KMS-11 (cell line): ENCODE results near the gene BCAS4.

ENCODE experiments used
- H2AFZ ChIP-seq: fragments of 200-600 bp; sonication (generic); 2 replicates; pipeline ENCODE4 v1.6.1; 2016; ENCODE audit warnings: antibody characterized with exemption, mixed run types, low read depth
- H3K27ac ChIP-seq: fragments of 200-600 bp; sonication (generic); 2 replicates; pipeline ENCODE4 v1.6.1; 2016; ENCODE audit warnings: mild to moderate bottlenecking, mixed run types
- H3K27me3 ChIP-seq: fragments of 200-600 bp; sonication (generic); 2 replicates; pipeline ENCODE4 v1.6.1; 2017; ENCODE audit warnings: mild to moderate bottlenecking, low read depth, mixed run types, moderate library complexity; ENCODE audit not compliant: insufficient read depth
- H3K36me3 ChIP-seq: fragments of 200-600 bp; sonication (generic); 2 replicates; pipeline ENCODE4 v1.6.1; 2017; ENCODE audit warnings: mild to moderate bottlenecking, mixed run types; ENCODE audit not compliant: insufficient read depth
- H3K4me1 ChIP-seq: fragments of 200-600 bp; sonication (generic); 2 replicates; pipeline ENCODE4 v1.6.1; 2016; ENCODE audit warnings: mild to moderate bottlenecking, low read depth, mixed run types; ENCODE audit not compliant: poor library complexity, severe bottlenecking
- H3K4me2 ChIP-seq: fragments of 200-600 bp; sonication (generic); 2 replicates; pipeline ENCODE4 v1.7.0; 2016; ENCODE audit warnings: mild to moderate bottlenecking, mixed run types
- H3K4me3 ChIP-seq: fragments of 200-600 bp; sonication (generic); IDR thresholded peaks from 2 replicates; pipeline ENCODE4 v1.6.1; 2017; ENCODE audit warnings: low read depth, low read length, mixed read lengths; ENCODE audit not compliant: insufficient read depth
- H3K79me2 ChIP-seq: fragments of 200-600 bp; sonication (generic); 2 replicates; pipeline ENCODE4 v1.6.1; 2016; ENCODE audit warnings: low read depth, mixed run types; ENCODE audit not compliant: insufficient read depth
- H3K9ac ChIP-seq: fragments of 200-600 bp; sonication (generic); 2 replicates; pipeline ENCODE4 v1.6.1; 2016; ENCODE audit warnings: mild to moderate bottlenecking, mixed run types
- H4K20me1 ChIP-seq: fragments of 200-600 bp; sonication (generic); 2 replicates; pipeline ENCODE4 v1.6.1; 2016; ENCODE audit warnings: mild to moderate bottlenecking, mixed run types; ENCODE audit not compliant: insufficient read depth
- TF ChIP-seq, protein P1 (sequence below): fragments of 200-600 bp; sonication (generic); conservative IDR thresholded peaks from 2 replicates; pipeline ENCODE4 v1.6.1; 2017; ENCODE audit warnings: low read depth, mild to moderate bottlenecking, antibody characterized with exemption, low read length, moderate library complexity, mixed read lengths

BCAS4 gene

DNA sequence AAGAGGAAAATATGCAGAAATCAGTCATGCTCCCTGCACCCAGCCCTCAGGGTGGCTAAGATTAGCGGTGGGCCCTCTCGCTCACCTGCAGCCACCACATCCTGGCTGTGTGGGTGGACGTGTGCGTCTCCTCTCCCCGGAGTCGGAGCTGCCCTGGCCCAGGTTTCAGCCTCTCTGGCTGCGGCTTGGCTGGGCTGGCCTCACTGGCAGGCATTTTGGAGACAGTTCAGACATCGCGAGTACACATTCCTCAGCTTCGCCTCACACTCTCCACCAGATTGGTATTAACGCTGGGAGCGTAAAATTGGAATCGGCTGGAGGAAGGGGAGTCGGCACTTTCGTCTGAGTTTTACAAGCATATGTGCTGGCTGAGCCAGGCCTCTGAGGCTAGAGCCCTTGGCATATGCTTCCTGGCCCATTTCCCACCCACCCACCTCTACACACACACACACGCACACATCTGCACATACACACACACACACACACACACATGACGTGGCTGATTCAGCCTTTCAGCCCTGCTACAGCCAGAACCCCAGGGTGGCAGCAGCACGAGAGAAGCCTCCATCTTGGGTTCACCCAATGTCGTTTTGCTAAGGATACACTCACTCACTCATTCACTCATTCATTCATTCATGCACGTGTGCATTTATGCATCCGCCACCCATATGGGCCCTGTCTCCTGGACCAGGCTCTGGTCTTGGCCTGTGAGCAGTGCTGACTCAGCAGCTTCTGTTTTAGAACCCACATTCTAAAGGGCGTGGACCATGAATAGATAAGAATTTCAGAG lies 42.9 kb downstream of the BCAS4 start:
- Histone ChIP-seq H3K79me2 (no peaks in the 10 kb centered on the region), H3K4me1 (no peaks in the 10 kb centered on the region), H3K9ac (no peak overlapping the region), H3K27me3 (no peaks in the 10 kb centered on the region), H2AFZ (no peak overlapping the region), H3K27ac (no peak overlapping the region), H3K4me3 (no peak overlapping the region), H3K4me2 (no peak overlapping the region), H4K20me1 (no peaks in the 10 kb centered on the region), H3K36me3 (no peaks in the 10 kb centered on the region)
- TF ChIP-seq, protein P1, sequence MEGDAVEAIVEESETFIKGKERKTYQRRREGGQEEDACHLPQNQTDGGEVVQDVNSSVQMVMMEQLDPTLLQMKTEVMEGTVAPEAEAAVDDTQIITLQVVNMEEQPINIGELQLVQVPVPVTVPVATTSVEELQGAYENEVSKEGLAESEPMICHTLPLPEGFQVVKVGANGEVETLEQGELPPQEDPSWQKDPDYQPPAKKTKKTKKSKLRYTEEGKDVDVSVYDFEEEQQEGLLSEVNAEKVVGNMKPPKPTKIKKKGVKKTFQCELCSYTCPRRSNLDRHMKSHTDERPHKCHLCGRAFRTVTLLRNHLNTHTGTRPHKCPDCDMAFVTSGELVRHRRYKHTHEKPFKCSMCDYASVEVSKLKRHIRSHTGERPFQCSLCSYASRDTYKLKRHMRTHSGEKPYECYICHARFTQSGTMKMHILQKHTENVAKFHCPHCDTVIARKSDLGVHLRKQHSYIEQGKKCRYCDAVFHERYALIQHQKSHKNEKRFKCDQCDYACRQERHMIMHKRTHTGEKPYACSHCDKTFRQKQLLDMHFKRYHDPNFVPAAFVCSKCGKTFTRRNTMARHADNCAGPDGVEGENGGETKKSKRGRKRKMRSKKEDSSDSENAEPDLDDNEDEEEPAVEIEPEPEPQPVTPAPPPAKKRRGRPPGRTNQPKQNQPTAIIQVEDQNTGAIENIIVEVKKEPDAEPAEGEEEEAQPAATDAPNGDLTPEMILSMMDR = no peak

DNA sequence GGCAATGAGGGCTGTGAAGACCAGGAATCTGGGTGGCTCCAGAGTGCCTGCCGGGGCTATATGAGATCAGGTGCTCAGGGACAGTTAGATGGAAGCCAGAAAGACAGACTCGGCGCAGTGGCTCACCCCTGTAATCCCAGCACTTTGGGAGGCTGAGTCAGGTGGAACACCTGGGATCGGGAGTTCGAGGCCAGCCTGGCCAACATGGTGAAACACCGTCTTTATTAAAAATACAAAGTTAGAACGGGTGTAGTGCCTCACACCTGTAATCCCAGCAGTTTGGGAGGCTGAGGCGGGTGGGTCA lies 43.4 kb downstream of the BCAS4 start:
- Histone ChIP-seq H3K79me2 (no peaks in the 10 kb centered on the region), H3K36me3 (no peaks in the 10 kb centered on the region), H3K27ac (no peak overlapping the region), H3K4me2 (no peak overlapping the region), H2AFZ (no peak overlapping the region), H3K4me1 (no peaks in the 10 kb centered on the region), H3K4me3 (no peak overlapping the region), H3K9ac (no peak overlapping the region), H3K27me3 (no peaks in the 10 kb centered on the region), H4K20me1 (no peaks in the 10 kb centered on the region)
- TF ChIP-seq, protein P1 = no peak

DNA sequence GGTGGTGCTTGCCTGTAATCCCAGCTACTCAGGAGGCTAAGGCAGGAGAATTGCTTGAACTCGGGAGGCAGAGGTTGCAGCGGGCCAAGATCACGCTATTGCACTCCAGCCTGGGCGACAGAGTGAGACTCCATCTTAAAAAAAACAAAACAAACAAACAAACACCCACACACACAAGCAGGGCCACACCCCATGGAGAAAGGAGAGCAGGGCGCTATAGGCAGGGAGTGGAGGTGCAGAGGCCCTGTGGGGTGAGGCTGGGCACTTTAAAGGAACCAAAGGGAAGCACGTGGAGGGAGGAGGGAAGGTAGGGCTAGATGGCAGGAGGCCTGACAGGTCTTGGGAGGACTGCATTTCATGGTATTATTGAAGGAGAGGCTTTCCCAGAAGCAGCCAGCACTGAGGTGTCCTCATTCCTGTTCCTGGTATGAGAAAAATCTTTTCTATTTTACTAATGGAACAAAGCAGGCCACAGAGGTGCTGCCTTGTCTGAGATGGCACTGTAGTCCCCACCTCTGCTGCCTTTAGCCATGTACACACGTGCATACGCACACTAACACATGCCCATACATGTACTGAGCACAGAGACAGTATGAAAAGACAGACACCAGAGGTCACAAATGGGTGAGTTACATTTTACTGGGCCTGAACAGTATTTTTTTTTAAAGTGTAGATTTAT lies 44.0 kb downstream of the BCAS4 start:
- Histone ChIP-seq H3K9ac (no peak overlapping the region), H3K27me3 (no peaks in the 10 kb centered on the region), H3K79me2 (no peaks in the 10 kb centered on the region), H3K27ac (no peak overlapping the region), H3K4me2 (no peak overlapping the region), H4K20me1 (no peaks in the 10 kb centered on the region), H2AFZ (no peak overlapping the region), H3K36me3 (no peaks in the 10 kb centered on the region), H3K4me3 (no peak overlapping the region), H3K4me1 (no peaks in the 10 kb centered on the region)
- TF ChIP-seq, protein P1 = no peak

DNA sequence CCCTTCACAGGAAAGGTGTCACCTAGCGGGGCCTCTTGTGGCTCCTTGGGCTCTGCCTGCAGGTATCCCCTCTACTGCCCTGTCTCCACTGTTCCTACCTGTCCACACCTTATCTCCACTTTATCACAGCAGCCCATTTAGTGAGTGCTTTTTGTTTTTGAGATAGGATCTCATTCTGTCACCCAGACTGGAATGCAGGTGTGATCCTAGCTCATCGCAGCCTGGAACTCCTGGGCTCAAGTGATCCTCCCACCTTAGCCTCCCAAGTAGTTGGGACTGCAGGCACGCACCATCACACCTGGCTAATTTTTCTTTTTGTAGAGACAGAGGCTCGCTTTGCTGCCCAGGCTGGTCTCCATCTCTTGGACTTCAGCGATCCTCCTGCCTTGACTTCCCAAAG lies 48.0 kb downstream of the BCAS4 start:
- Histone ChIP-seq H3K79me2 (no peaks in the 10 kb centered on the region), H3K27me3 (no peaks in the 10 kb centered on the region), H3K4me3 (no peak overlapping the region), H2AFZ (no peak overlapping the region), H3K4me2 (no peak overlapping the region), H3K9ac (no peak overlapping the region), H4K20me1 (no peaks in the 10 kb centered on the region), H3K36me3 (no peaks in the 10 kb centered on the region), H3K4me1 (no peaks in the 10 kb centered on the region), H3K27ac (no peak overlapping the region)
- TF ChIP-seq, protein P1 = no peak
